Fibroblast of lung (primary cell): Measurements from ENCODE around the gene SRCAP. TPM values are rescaled to one million over a fixed set of nuclear protein-coding genes. Genes with fewer than 3 reads are reported as not detected.

Experiments used
- DNase-seq, 2 donors: peaks; one replicate each; pipeline versions ENCODE4 v3.0.0 to v3.0.0-alpha.2; 2010; ENCODE audit warnings: low read depth in 2 of 2
- H2AFZ ChIP-seq: 2 replicates; pipeline ENCODE4 v1.5.1; 2012; ENCODE audit warnings: low read length, control low read depth, inconsistent platforms
- H3K27ac ChIP-seq: 2 replicates; pipeline ENCODE4 v1.5.1; 2011; ENCODE audit warnings: low read length, control low read depth; ENCODE audit not compliant: insufficient read depth
- H3K27me3 ChIP-seq: 2 replicates; pipeline ENCODE4 v1.5.1; 2011; ENCODE audit warnings: mild to moderate bottlenecking, low read length; ENCODE audit not compliant: control insufficient read depth, insufficient read depth
- H3K36me3 ChIP-seq: 2 replicates; pipeline ENCODE4 v1.5.1; 2011; ENCODE audit warnings: low read length; ENCODE audit not compliant: control insufficient read depth, insufficient read depth
- H3K4me1 ChIP-seq: 2 replicates; pipeline ENCODE4 v1.5.1; 2011; ENCODE audit warnings: low read length; ENCODE audit not compliant: control insufficient read depth, insufficient read depth; ENCODE audit errors: extremely low read depth
- H3K4me2 ChIP-seq: 2 replicates; pipeline ENCODE4 v1.5.1; 2011; ENCODE audit warnings: low read length, control low read depth; ENCODE audit not compliant: insufficient read depth; ENCODE audit errors: extremely low read depth
- H3K4me3 ChIP-seq, 4 experiments: fragments of 200-600 bp in 1 of 4; sonication (generic) in 1 of 4; replicated peaks in 1 of 4; 2 replicates each; pipeline ENCODE4 v1.5.1; 2011 to 2016; ENCODE audit warnings: low read length in 4 of 4, low read depth in 3 of 4, mild to moderate bottlenecking in 3 of 4, control low read depth in 2 of 4, inconsistent platforms in 1 of 4, mixed read lengths in 1 of 4; ENCODE audit not compliant: insufficient read depth in 1 of 4; ENCODE audit errors: control extremely low read depth in 1 of 4
- H3K79me2 ChIP-seq: 2 replicates; pipeline ENCODE4 v1.5.1; 2012; ENCODE audit warnings: mild to moderate bottlenecking, low read length, inconsistent platforms; ENCODE audit not compliant: control insufficient read depth, insufficient read depth
- H3K9ac ChIP-seq: 2 replicates; pipeline ENCODE4 v1.5.1; 2011; ENCODE audit warnings: mild to moderate bottlenecking, low read length, control low read depth; ENCODE audit not compliant: insufficient read depth
- H3K9me3 ChIP-seq: 2 replicates; pipeline ENCODE4 v1.5.1; 2012; ENCODE audit warnings: low read depth, low read length; ENCODE audit not compliant: control insufficient read depth, insufficient read depth
- H4K20me1 ChIP-seq: 2 replicates; pipeline ENCODE4 v1.5.1; 2011; ENCODE audit warnings: low read length; ENCODE audit not compliant: control insufficient read depth, insufficient read depth; ENCODE audit errors: extremely low read depth
- CTCF ChIP-seq, 2 donors: IDR thresholded peaks in 1 of 2; conservative IDR thresholded peaks in 1 of 2; 1 replicate in 1 of 2; 2 replicates in 1 of 2; pipeline ENCODE4 v1.5.1; 2011 to 2012; ENCODE audit warnings: low read length in 2 of 2, control low read depth in 1 of 2, inconsistent platforms in 1 of 2, low read depth in 1 of 2, mild to moderate bottlenecking in 1 of 2
- EZH2 ChIP-seq: IDR thresholded peaks from 2 replicates; pipeline ENCODE4 v1.5.1; 2012; ENCODE audit warnings: low read length, control low read depth, mild to moderate bottlenecking; ENCODE audit errors: missing control alignments
- polyA minus RNA-seq: library from RNA; depleted of rRNA, polyadenylated mRNA; stranded (reverse); fragments of >200 nt; gene quantifications from 2 replicates; pipeline ENCODE4 v1.2.3, GENCODE V29; 2011; ENCODE audit warnings: low replicate concordance
- polyA plus RNA-seq, 2 donors: library from polyadenylated mRNA; depleted of rRNA in 1 of 2; stranded (reverse) in 1 of 2; unstranded in 1 of 2; fragments of >200 nt; gene quantifications; 2 replicates each; pipeline ENCODE4 v1.2.1, GENCODE V29; 2011 to 2012; ENCODE audit warnings: missing spikeins in 1 of 2
- total RNA-seq: library from RNA; depleted of rRNA; stranded (reverse); fragments of >200 nt; gene quantifications from 2 replicates; pipeline ENCODE4 v1.2.1, GENCODE V29; 2014

Gene SRCAP
- 11.3 and 14.2 TPM in 2 replicates for total RNA-seq
- 3.5 and 6.4 TPM in 2 replicates for polyA plus RNA-seq
- polyA plus RNA-seq (2012): 12.1 and 17.8 TPM in 2 replicates
- 98.0 and 100 TPM in 2 replicates for polyA minus RNA-seq

GRCh38 chr16:30698816-30699614 lies at the start of gene SRCAP:
Gene SRCAP (plus strand): TSS chr16:30699171. CDS start chr16:30700825, 1,654 bp downstream.
- no peaks in the 10 kb centered on the region for H3K27me3 ChIP-seq
- TF ChIP-seq EZH2: no peak
- no peak for TF ChIP-seq CTCF (conservative IDR thresholded peaks at IDR 0.05 in 1 of 2, IDR thresholded peaks at IDR 0.05 in 1 of 2; ENCODE audit: low read depth in 1 of 2, low read length in 2 of 2)
- H3K4me2 ChIP-seq: peak within 1 kb of the TSS; percentile 72
- peak within 1 kb of the TSS; percentile 98 for H3K27ac ChIP-seq
- no peaks in the 10 kb centered on the region for H3K9me3 ChIP-seq
- peak within 1 kb of the TSS; percentile 66 for H2AFZ ChIP-seq
- H3K4me1 ChIP-seq: peaks cover 5% of the 10 kb centered on the region
- peak within 1 kb of the TSS; percentile 57 to 97 (median 82) for H3K4me3 ChIP-seq
- peak; percentile 72 to 77 for DNase-seq
- H3K36me3 ChIP-seq: peaks cover 8% of the 10 kb centered on the region
- H3K9ac ChIP-seq: peak within 1 kb of the TSS; percentile 100
- no peaks in the 10 kb centered on the region for H4K20me1 ChIP-seq
- peaks cover 33% of the 10 kb centered on the region for H3K79me2 ChIP-seq

GRCh38 chr16:30649725-30650368 lies 49.1 kb upstream of the SRCAP start:
- DNase-seq: no peak
- Histone ChIP-seq H3K4me2 (peak overlapping the region; percentile 85), H3K27ac (peak overlapping the region; percentile 94), H3K27me3 (no peaks in the 10 kb centered on the region), H3K36me3 (peaks cover 4% of the 10 kb centered on the region), H2AFZ (peak overlapping the region; percentile 99), H3K4me1 (peaks cover 5% of the 10 kb centered on the region), H4K20me1 (no peaks in the 10 kb centered on the region), H3K9ac (peak overlapping the region; percentile 62), H3K79me2 (peaks cover 13% of the 10 kb centered on the region), H3K9me3 (no peaks in the 10 kb centered on the region), H3K4me3 (peak overlapping the region; percentile 31 to 99 (median 45))
- TF ChIP-seq EZH2 (no peak), CTCF (conservative IDR thresholded peaks at IDR 0.05 in 1 of 2, IDR thresholded peaks at IDR 0.05 in 1 of 2; ENCODE audit: low read depth in 1 of 2, low read length in 2 of 2) (no peak)
